PC-3 (cell line): ENCODE data around the gene GPR21. TPM values are rescaled to one million over a fixed set of nuclear protein-coding genes. Genes with fewer than 3 reads are reported as not detected.

Experiments
- ATAC-seq: fragments of 200-7000 bp; cut with Tn5 transposase; 2 replicates; pipeline ENCODE4 v1.9.1; 2020; ENCODE audit warnings: mild to moderate bottlenecking, moderate library complexity
- BruUV-seq: library from RNA; stranded (reverse); fragments of 400-500 nt; replicated peaks from 2 replicates; lab custom pipeline; 2021; lab: Mats Ljungman, UMichigan
- CTCF ChIA-PET: fragments of 300-600 bp; sonication (Branson Sonifier 250); formaldehyde crosslinking; loops from one replicate; lab custom pipeline; 2022; ENCODE audit warnings: antibody characterized with exemption; lab: Charles Lee
- POLR2A ChIA-PET: fragments of 300-600 bp; sonication (Branson Sonifier 250); formaldehyde crosslinking; loops from one replicate; lab custom pipeline; 2022; ENCODE audit warnings: antibody characterized with exemption; ENCODE audit not compliant: unreplicated experiment; lab: Charles Lee
- DNase-seq: peaks from one replicate; pipeline ENCODE4 v3.0.0-alpha.2; 2015
- H2AFZ ChIP-seq: fragments of 300-600 bp; sonication (generic); 2 replicates; pipeline ENCODE4 v1.6.0; 2016; ENCODE audit warnings: antibody characterized with exemption, low read length
- H3F3A ChIP-seq: fragments of 300-600 bp; sonication (generic); one replicate; pipeline ENCODE4 v1.6.0; 2017; ENCODE audit warnings: antibody characterized with exemption, low read length, control low read depth, mild to moderate bottlenecking; ENCODE audit not compliant: unreplicated experiment
- H3K27ac ChIP-seq: fragments of 300-600 bp; sonication (generic); 2 replicates; pipeline ENCODE4 v1.5.1; 2016; ENCODE audit warnings: mild to moderate bottlenecking, low read length
- H3K27me3 ChIP-seq: fragments of 300-600 bp; sonication (generic); 2 replicates; pipeline ENCODE4 v1.6.1; 2016; ENCODE audit warnings: low read length, mixed read lengths
- H3K36me3 ChIP-seq: fragments of 300-600 bp; sonication (generic); 2 replicates; pipeline ENCODE4 v1.6.1; 2016; ENCODE audit warnings: low read depth, mixed run types, low read length, mixed read lengths
- H3K4me1 ChIP-seq: fragments of 300-600 bp; sonication (generic); 2 replicates; pipeline ENCODE4 v1.5.1; 2016; ENCODE audit warnings: low read length; ENCODE audit not compliant: insufficient read depth
- H3K4me2 ChIP-seq: fragments of 300-600 bp; sonication (generic); 2 replicates; pipeline ENCODE4 v1.6.0; 2016; ENCODE audit warnings: low read length
- H3K4me3 ChIP-seq: fragments of 300-600 bp; sonication (generic); 2 replicates; pipeline ENCODE4 v1.5.1; 2016; ENCODE audit warnings: mild to moderate bottlenecking, low read length, mixed read lengths
- H3K79me2 ChIP-seq: fragments of 300-600 bp; sonication (generic); 2 replicates; pipeline ENCODE4 v1.6.1; 2017; ENCODE audit warnings: low read length, mixed read lengths
- H3K9ac ChIP-seq: fragments of 300-600 bp; sonication (generic); 2 replicates; pipeline ENCODE4 v1.6.0; 2016; ENCODE audit warnings: mild to moderate bottlenecking, low read length
- H3K9me2 ChIP-seq: fragments of 300-600 bp; sonication (generic); replicated peaks from 2 replicates; pipeline ENCODE4 v1.6.1; 2016; ENCODE audit warnings: mixed run types, low read length, mixed read lengths
- H3K9me3 ChIP-seq: fragments of 300-600 bp; sonication (generic); 2 replicates; pipeline ENCODE4 v1.6.1; 2016; ENCODE audit warnings: low read length, mixed read lengths
- H4K20me1 ChIP-seq: fragments of 300-600 bp; sonication (generic); 2 replicates; pipeline ENCODE4 v1.6.1; 2016; ENCODE audit warnings: low read length, mixed read lengths
- CTCF ChIP-seq: fragments of 300-600 bp; sonication (generic); conservative IDR thresholded peaks from 2 replicates; pipeline ENCODE4 v1.5.1; 2017; ENCODE audit warnings: antibody characterized with exemption, low read depth, mild to moderate bottlenecking, low read length
- EZH2 ChIP-seq: fragments of 300-600 bp; sonication (generic); IDR thresholded peaks from one replicate; pipeline ENCODE4 v1.6.1; 2017; ENCODE audit warnings: antibody characterized with exemption, mild to moderate bottlenecking, low read length; ENCODE audit not compliant: unreplicated experiment
- EZH2phosphoT487 ChIP-seq: fragments of 300-600 bp; sonication (generic); IDR thresholded peaks from 2 replicates; pipeline ENCODE4 v1.6.1; 2018; ENCODE audit warnings: mild to moderate bottlenecking, antibody characterized with exemption, low read length, borderline replicate concordance
- intact Hi-C: fragments of 100-400 bp; cut with micrococcal nuclease; formaldehyde crosslinking; loops from 2 replicates; pipeline ENCODE4 v1.9.0; 2023
- total RNA-seq: library from RNA; depleted of rRNA; stranded (reverse); fragments of >200 nt; gene quantifications from 2 replicates; pipeline ENCODE4 v1.2.3, GENCODE V29; 2014

Gene GPR21
- total RNA-seq, 1 experiment from 2014 or later = 0.15 TPM

GRCh38 chr9:123062351-123063176 is 29.1 kb downstream of the GPR21 start:
- CTCF ChIA-PET = no interaction called here

DNA sequence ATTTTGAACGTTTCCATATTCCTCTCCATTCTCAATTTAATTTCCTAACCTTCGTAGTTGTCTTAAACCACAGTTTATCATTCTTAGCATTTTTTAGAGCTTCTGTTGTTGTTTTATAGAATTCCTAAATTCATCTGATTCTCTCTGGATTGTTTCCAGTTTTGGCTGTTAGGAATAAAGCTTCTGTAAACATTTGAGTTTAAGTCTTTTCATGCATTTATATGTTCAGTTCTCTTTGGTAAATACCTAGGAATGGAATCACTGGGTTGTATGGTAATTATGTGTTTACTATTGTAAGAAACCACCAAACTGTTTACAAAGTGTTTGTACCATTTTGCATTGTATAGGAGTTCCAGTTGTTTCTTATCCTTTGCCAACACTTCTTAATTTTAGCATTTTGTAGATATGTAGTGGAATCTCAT is 29.7 kb downstream of the GPR21 start:
- Histone ChIP-seq H3K4me3 (no peak overlapping the region), H3K4me1 (peaks cover 8% of the 10 kb centered on the region), H3K79me2 (no peaks in the 10 kb centered on the region), H3F3A (no peaks in the 10 kb centered on the region), H3K9ac (no peak overlapping the region), H2AFZ (no peak overlapping the region), H3K36me3 (peaks cover 2% of the 10 kb centered on the region; the same call in 1 of the 2 replicates), H3K9me2 (no peaks in the 10 kb centered on the region), H3K27ac (no peak overlapping the region), H3K4me2 (no peak overlapping the region), H4K20me1 (no peaks in the 10 kb centered on the region), H3K27me3 (no peaks in the 10 kb centered on the region), H3K9me3 (no peaks in the 10 kb centered on the region)
- intact Hi-C loops = no loop called here
- CTCF ChIA-PET = no interaction called here
- POLR2A ChIA-PET = no interaction called here
- ATAC-seq (no peak), DNase-seq (no peak)
- BruUV-seq = no TSS peak
- TF ChIP-seq EZH2phosphoT487 = no peak
- TF ChIP-seq EZH2 = no peak
- no peak for TF ChIP-seq CTCF

More at GRCh38 chr9:123062351-123063176, 29.1 kb downstream of the GPR21 start:
- Histone ChIP-seq H3K9ac (no peak overlapping the region), H3K27me3 (no peaks in the 10 kb centered on the region), H3K27ac (no peak overlapping the region), H3K36me3 (peaks cover 2% of the 10 kb centered on the region; the same call in 1 of the 2 replicates), H3K79me2 (no peaks in the 10 kb centered on the region), H3K9me3 (no peaks in the 10 kb centered on the region), H3K4me2 (no peak overlapping the region), H3K4me3 (no peak overlapping the region), H2AFZ (no peak overlapping the region), H3K4me1 (peaks cover 8% of the 10 kb centered on the region), H3F3A (no peaks in the 10 kb centered on the region), H3K9me2 (no peaks in the 10 kb centered on the region), H4K20me1 (no peaks in the 10 kb centered on the region)
- TF ChIP-seq EZH2 = no peak
- TF ChIP-seq EZH2phosphoT487 = no peak
- no peak for TF ChIP-seq CTCF
- BruUV-seq = no TSS peak
- ATAC-seq = no peak
- intact Hi-C loops = no loop called here
- no peak for DNase-seq
- POLR2A ChIA-PET = interaction anchor here (0.6 kb wide), 2 partner anchors 11 to 139 kb away, joined by 3 to 7 read pairs; no protein-coding TSS in a partner anchor

GRCh38 chr9:123063896-123064295 is 30.4 kb downstream of the GPR21 start:
- Histone ChIP-seq H3K9ac (no peak overlapping the region), H2AFZ (no peak overlapping the region), H3K27me3 (no peaks in the 10 kb centered on the region), H3F3A (no peaks in the 10 kb centered on the region), H3K27ac (no peak overlapping the region), H3K9me2 (no peaks in the 10 kb centered on the region), H3K9me3 (no peaks in the 10 kb centered on the region), H3K4me2 (no peak overlapping the region), H3K79me2 (no peaks in the 10 kb centered on the region), H3K36me3 (peaks cover 2% of the 10 kb centered on the region; the same call in 1 of the 2 replicates), H3K4me3 (no peak overlapping the region), H4K20me1 (no peaks in the 10 kb centered on the region), H3K4me1 (peaks cover 2% of the 10 kb centered on the region)
- CTCF ChIA-PET = no interaction called here
- DNase-seq (no peak), ATAC-seq (no peak)
- POLR2A ChIA-PET = no interaction called here
- no TSS peak for BruUV-seq
- intact Hi-C loops = no loop called here
- TF ChIP-seq EZH2phosphoT487 = no peak
- no peak for TF ChIP-seq EZH2
- TF ChIP-seq CTCF = no peak
